BLaER1 (cell line): Measurements from ENCODE around the gene TYW1B.
"Not testable (repeated sequence)": the region's sequence is repeated elsewhere in the genome, so short reads cannot be mapped to it uniquely, and the experiment has no call there.

Source experiments
- H3K27ac ChIP-seq: shearing (Covaris generic); formaldehyde crosslinking; 2 replicates; pipeline ENCODE4 v1.8.1; 2022
- H3K27me3 ChIP-seq: shearing (Covaris generic); formaldehyde crosslinking; 2 replicates; pipeline ENCODE4 v1.8.1; 2022
- H3K36me3 ChIP-seq: shearing (Covaris generic); formaldehyde crosslinking; 2 replicates; pipeline ENCODE4 v1.8.1; 2022
- H3K4me1 ChIP-seq: shearing (Covaris generic); formaldehyde crosslinking; 2 replicates; pipeline ENCODE4 v1.8.1; 2022
- H3K4me2 ChIP-seq: shearing (Covaris generic); formaldehyde crosslinking; 2 replicates; pipeline ENCODE4 v1.8.1; 2022
- H3K4me3 ChIP-seq: shearing (Covaris generic); formaldehyde crosslinking; 2 replicates; pipeline ENCODE4 v1.8.1; 2022
- H3K9ac ChIP-seq: shearing (Covaris generic); formaldehyde crosslinking; 2 replicates; pipeline ENCODE4 v1.8.1; 2022
- H3K9me3 ChIP-seq: shearing (Covaris generic); formaldehyde crosslinking; 2 replicates; pipeline ENCODE4 v1.8.1; 2022
- H4K20me1 ChIP-seq: shearing (Covaris generic); formaldehyde crosslinking; 2 replicates; pipeline ENCODE4 v1.8.1; 2022
- Cebpa-rat ChIP-seq: shearing (Covaris generic); IDR thresholded peaks from 2 replicates; pipeline ENCODE4 v1.8.1; 2022

TYW1B gene

DNA sequence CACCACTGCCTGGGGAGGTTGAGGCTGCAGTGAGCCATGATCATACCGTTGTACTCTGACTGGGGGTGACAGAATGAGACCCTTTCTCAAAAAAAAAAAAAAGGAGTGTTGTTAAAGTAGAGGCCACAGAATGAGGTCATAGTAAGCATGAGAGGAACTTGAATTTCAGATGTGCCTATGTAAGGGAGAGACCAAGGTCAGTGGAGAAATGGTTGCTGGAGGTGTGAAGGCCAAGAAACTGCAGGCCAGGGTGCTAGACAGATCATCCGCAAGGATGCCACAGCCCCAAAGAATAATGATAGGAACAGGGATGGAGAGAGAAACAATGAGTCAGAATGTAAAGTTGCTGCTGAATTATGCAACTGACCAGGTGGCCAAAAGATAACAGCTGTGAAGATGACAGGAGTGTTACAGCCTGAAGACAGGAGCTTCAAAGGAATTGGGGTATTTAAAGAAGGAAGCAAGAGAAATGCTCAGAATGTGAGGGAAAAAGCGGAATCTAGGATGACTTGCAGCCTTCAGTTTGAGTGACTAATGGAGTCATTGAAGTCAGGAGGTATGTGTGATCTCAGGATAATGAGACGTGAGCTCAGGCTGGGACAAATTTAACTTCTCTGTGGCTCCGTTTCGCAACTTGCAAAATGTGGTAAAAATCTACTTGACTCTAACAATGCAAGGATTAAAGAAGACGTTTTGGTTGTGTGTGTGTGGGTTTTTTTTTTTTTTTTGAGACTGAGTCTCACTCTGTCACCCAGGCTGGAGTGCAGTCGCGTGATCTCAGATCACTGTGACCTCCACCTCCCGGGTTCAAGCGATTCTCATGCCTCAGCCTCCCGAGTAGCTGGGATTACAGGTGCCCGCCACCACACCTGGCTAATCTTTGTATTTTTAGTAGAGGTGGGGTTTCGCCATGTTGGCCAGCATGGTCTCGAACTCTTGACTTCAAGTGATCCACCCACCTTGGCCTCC is 22.2 kb downstream of the TYW1B start:
- Histone ChIP-seq H3K36me3 (peaks cover 55% of the 10 kb centered on the region), H4K20me1 (no peaks in the 10 kb centered on the region), H3K9me3 (no peaks in the 10 kb centered on the region), H3K4me3 (no peak overlapping the region), H3K27ac (no peak overlapping the region), H3K9ac (no peak overlapping the region), H3K4me1 (no peaks in the 10 kb centered on the region), H3K4me2 (no peak overlapping the region), H3K27me3 (no peaks in the 10 kb centered on the region)
- TF ChIP-seq Cebpa-rat = no peak

- not testable (repeated sequence) for H3K4me1 ChIP-seq, H3K9ac ChIP-seq, H3K27me3 ChIP-seq, H3K4me3 ChIP-seq, H3K27ac ChIP-seq, H4K20me1 ChIP-seq, H3K9me3 ChIP-seq, H3K4me2 ChIP-seq
- peaks cover 43% of the 10 kb centered on the region for H3K36me3 ChIP-seq
Observed at GRCh38 chr7:72803778-72804177, 24.2 kb downstream of the TYW1B start.

- H4K20me1 ChIP-seq, H3K27me3 ChIP-seq, H3K4me3 ChIP-seq, H3K9me3 ChIP-seq, H3K4me2 ChIP-seq, H3K9ac ChIP-seq, H3K27ac ChIP-seq, H3K4me1 ChIP-seq: not testable (repeated sequence)
- H3K36me3 ChIP-seq = peaks cover 42% of the 10 kb centered on the region
Observed at GRCh38 chr7:72801564-72801963, 26.4 kb downstream of the TYW1B start.

DNA sequence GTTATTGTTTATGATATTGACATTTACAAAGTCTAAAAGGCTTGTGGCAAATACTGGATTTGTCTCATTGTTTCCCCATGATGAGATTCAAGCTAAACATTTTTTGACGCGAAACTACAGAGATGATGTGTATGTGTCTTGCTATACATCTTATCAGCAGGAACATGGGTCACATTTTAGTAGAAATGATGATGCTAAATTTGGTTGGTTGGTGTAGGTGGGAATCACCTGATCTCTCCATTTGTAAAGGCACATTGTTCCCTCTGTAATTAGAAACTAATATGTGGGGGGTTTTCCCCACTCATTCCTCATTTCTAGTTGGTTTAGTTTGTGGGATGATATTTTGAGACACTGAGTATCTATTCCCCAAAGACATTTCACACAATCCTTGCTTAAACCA is 32.6 kb downstream of the TYW1B start:
- not testable (repeated sequence) for H3K9me3 ChIP-seq, H3K4me3 ChIP-seq, H3K9ac ChIP-seq, H4K20me1 ChIP-seq, H3K27ac ChIP-seq, H3K4me2 ChIP-seq, H3K27me3 ChIP-seq, H3K4me1 ChIP-seq
- peaks cover 25% of the 10 kb centered on the region for H3K36me3 ChIP-seq

- TF ChIP-seq Cebpa-rat = no peak
- Histone ChIP-seq H3K4me3 (no peak overlapping the region), H3K9me3 (peaks cover 5% of the 10 kb centered on the region; the same call in 1 of the 2 replicates), H3K9ac (no peak overlapping the region), H3K4me1 (no peaks in the 10 kb centered on the region), H3K27ac (no peak overlapping the region), H3K27me3 (no peaks in the 10 kb centered on the region), H4K20me1 (no peaks in the 10 kb centered on the region), H3K36me3 (peaks cover 25% of the 10 kb centered on the region), H3K4me2 (no peak overlapping the region)
Observed at GRCh38 chr7:72793791-72794190, 34.2 kb downstream of the TYW1B start.

DNA sequence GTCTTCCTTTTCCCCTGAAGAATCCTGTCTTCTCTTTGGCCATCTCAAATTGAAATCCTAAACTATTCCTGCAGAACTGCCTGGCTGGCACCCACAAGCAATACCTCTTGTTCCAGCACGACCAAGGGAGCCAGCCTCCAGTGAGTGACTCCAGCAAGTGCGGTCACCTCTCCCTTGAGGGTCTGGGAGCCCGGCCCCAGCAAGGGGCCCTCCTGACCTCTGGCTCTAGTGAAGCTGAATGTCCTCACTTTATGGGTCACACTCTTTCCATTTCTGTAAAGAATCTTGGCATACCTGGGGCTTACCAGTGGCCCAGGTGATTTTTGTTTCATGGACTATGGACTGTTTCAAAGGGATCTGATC is 37.3 kb downstream of the TYW1B start:
- H3K27ac ChIP-seq, H4K20me1 ChIP-seq, H3K4me2 ChIP-seq, H3K4me3 ChIP-seq, H3K4me1 ChIP-seq, H3K9me3 ChIP-seq, H3K9ac ChIP-seq, H3K27me3 ChIP-seq: not testable (repeated sequence)
- peaks cover 15% of the 10 kb centered on the region for H3K36me3 ChIP-seq

DNA sequence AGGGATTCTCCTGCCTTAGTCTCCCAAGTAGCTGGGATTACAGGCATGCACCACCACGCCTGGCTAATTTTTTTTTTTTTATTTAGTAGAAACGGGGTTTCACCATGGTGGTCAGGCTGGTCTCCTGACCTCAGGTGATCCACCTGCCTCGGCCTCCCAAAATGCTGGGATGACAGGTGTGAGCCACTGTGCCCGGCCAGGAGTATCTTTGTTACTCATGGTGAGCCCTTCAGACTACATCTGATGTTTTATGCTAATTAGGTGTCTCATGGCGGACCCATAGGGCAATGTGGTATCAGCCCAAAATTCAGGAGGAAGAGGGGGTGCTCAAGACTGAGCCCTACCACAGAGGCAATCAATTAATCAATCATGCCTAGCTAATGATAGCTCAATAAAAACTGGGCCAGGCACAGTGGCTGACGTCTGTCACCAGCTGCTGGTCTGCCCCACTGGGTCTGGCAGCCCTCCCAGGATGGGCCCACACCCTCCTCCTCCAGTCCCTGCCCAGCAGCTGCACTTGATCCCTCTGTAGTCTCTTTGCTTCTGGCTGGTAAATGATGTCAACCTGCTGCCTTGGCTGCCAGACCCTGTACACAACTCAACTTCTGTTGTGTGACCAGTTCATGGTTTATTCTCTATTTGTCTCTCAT is 37.8 kb downstream of the TYW1B start:
- not testable (repeated sequence) for H3K4me1 ChIP-seq, H3K4me2 ChIP-seq, H4K20me1 ChIP-seq, H3K9ac ChIP-seq, H3K4me3 ChIP-seq, H3K27me3 ChIP-seq, H3K27ac ChIP-seq, H3K9me3 ChIP-seq
- H3K36me3 ChIP-seq = peaks cover 15% of the 10 kb centered on the region

DNA sequence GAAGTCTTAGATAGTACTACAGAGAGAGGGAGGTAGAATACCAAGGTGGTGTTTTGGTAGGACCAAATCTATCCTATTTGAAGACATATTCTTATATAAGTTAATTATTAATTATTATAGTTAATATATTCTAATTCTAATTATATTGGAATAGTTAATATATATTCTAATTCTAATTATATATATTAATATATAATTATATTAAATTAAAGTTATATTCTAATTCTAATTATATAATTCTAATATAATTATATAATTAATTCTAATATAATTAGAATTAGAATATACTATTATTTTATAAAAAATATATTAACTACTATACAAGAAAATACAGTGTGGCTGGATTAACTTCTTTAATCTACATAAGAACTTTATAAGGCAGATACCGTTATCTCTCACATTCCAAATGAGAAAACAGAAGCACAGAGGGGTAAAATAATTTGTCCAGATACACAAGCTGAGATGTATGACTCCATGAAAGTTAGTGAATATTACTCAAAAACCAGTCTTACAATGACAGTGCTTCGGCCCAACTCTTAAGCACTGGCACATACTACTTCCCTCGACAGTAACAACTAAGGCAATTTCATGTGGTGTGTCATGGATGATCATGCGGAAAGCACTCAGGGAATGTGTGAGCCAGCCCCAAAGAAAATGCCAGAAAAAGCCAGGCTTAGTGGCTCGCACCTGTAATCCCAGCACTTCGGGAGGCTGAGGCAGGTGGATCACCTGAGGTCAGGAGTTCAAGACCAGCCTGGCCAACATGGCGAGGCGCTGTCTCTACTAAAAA is 42.6 kb downstream of the TYW1B start:
- H4K20me1 ChIP-seq = no peaks in the 10 kb centered on the region
- H3K4me1 ChIP-seq = no peaks in the 10 kb centered on the region
- H3K9ac ChIP-seq = no peak overlapping the region
- H3K9me3 ChIP-seq = no peaks in the 10 kb centered on the region
- no peak for TF ChIP-seq Cebpa-rat
- no peaks in the 10 kb centered on the region for H3K27me3 ChIP-seq
- no peak overlapping the region for H3K4me2 ChIP-seq
- H3K4me3 ChIP-seq = no peak overlapping the region
- no peak overlapping the region for H3K27ac ChIP-seq
- no peaks in the 10 kb centered on the region for H3K36me3 ChIP-seq

DNA sequence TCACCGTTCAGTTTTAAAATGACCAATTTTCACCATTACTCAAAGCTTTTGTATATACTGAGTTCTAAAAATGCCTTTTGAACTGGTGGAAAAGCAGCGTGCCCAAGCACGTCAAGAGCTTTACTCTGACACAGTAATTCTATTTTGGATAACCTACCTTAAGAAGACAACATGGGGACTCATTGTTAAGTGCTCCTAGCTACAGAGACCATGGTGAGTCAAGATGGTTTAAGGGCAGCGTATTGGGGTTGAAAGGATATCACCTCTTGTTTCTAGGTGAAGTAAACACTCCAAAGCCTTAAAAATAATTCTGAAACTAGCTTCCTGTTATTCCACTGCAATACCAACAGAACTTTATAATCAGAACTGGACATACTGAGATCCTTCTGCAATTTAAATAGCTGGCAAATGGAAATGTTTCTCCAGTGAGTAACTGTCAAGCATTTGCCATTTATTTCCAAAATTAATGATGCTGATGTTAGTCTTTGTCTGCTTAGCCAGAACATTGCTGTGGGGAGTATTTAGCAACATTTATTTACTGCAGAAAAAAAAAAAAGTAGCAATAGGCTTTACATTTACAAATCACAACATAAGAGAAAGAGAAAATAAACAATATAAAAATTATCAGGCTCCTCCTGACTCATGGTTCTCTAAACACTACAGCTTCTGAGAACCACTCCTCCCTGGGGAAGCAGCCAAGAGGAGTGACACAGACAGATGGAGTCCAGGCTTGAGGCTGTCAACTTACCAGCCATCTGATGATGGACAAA is 44.2 kb downstream of the TYW1B start:
- H3K4me1 ChIP-seq, H3K9ac ChIP-seq, H4K20me1 ChIP-seq: not testable (repeated sequence)

More for the DNA sequence above, 44.2 kb downstream of the TYW1B start:
- not testable (repeated sequence) for H3K9me3 ChIP-seq, H3K27ac ChIP-seq, H3K27me3 ChIP-seq, H3K4me2 ChIP-seq, H3K4me3 ChIP-seq, H3K36me3 ChIP-seq
